Measurements from ENCODE around the gene PPIH.
"Not testable (repeated sequence)": the region's sequence is repeated elsewhere in the genome, so short reads cannot be mapped to it uniquely, and the experiment has no call there.

Gene PPIH

GRCh38 chr1:42657981-42658876 is at the start of gene PPIH:
Gene PPIH, plus strand, starts transcription at chr1:42658423. Its CDS starts 24 bp downstream, at chr1:42658447.
- H3K9me3 ChIP-seq = no peaks in the 10 kb centered on the region
- no peaks in the 10 kb centered on the region for H3K36me3 ChIP-seq
- H3K27ac ChIP-seq = peak within 1 kb of the TSS; percentile 67
- H3K27me3 ChIP-seq = no peaks in the 10 kb centered on the region
- peaks cover 16 to 19% of the 10 kb centered on the region in 2 experiments for H3K4me1 ChIP-seq (ENCODE audit: control insufficient read depth in 1 of 2, insufficient read depth in 1 of 2, low read depth in 1 of 2, low read length in 1 of 2)
- peak within 1 kb of the TSS; percentile 67 to 88 for H3K4me3 ChIP-seq (ENCODE audit: low read depth in 1 of 2, low read length in 1 of 2)
- peak; percentile 65 for TF ChIP-seq CTCF (IDR thresholded peaks at IDR 0.05)

GRCh38 chr1:42613803-42614131 is 44.5 kb upstream of the PPIH start:
- Histone ChIP-seq H3K27ac (no peak overlapping the region), H3K4me1 (ENCODE audit: control insufficient read depth in 1 of 2, insufficient read depth in 1 of 2, low read depth in 1 of 2, low read length in 1 of 2) (no peaks in the 10 kb centered on the region), H3K27me3 (no peaks in the 10 kb centered on the region), H3K4me3 (ENCODE audit: low read depth in 1 of 2, low read length in 1 of 2) (no peak overlapping the region), H3K9me3 (no peaks in the 10 kb centered on the region), H3K36me3 (no peaks in the 10 kb centered on the region)
- no peak for TF ChIP-seq CTCF (IDR thresholded peaks at IDR 0.05)

- H3K27ac ChIP-seq = no peak overlapping the region
- TF ChIP-seq CTCF (IDR thresholded peaks at IDR 0.05) = no peak
- no peaks in the 10 kb centered on the region for H3K27me3 ChIP-seq
- H3K4me3 ChIP-seq (ENCODE audit: low read depth in 1 of 2, low read length in 1 of 2) = no peak overlapping the region
- no peaks in the 10 kb centered on the region for H3K4me1 ChIP-seq (ENCODE audit: control insufficient read depth in 1 of 2, insufficient read depth in 1 of 2, low read depth in 1 of 2, low read length in 1 of 2)
- H3K36me3 ChIP-seq = no peaks in the 10 kb centered on the region
- no peaks in the 10 kb centered on the region for H3K9me3 ChIP-seq
These were observed 39.4 kb upstream of the PPIH start for GRCh38 chr1:42618866-42619265.

- H3K27me3 ChIP-seq = no peaks in the 10 kb centered on the region
- no peak overlapping the region for H3K4me3 ChIP-seq (ENCODE audit: low read depth in 1 of 2, low read length in 1 of 2)
- no peaks in the 10 kb centered on the region for H3K4me1 ChIP-seq (ENCODE audit: control insufficient read depth in 1 of 2, insufficient read depth in 1 of 2, low read depth in 1 of 2, low read length in 1 of 2)
- no peaks in the 10 kb centered on the region for H3K9me3 ChIP-seq
- H3K27ac ChIP-seq = no peak overlapping the region
- no peak for TF ChIP-seq CTCF (IDR thresholded peaks at IDR 0.05)
- no peaks in the 10 kb centered on the region for H3K36me3 ChIP-seq
These were observed 37.9 kb upstream of the PPIH start for GRCh38 chr1:42620307-42620706.

DNA sequence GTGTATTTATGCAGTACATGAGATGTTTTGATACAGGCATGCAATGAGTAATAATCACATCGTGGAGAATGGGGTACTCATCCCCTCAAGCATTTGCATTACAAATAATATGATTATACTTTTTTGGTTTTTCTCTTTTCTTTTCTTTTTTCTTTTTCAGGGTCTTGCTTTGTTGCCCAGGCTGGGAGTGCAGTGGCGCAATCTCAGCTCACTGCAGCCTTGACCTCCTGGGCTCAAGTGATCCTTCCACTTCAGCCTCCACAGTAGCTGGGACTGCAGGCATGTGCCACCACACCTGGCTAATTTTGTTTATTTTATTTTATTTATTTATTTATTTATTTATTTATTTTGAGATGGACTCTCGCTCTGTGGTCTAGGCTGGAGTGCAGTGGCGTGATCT is 37.0 kb upstream of the PPIH start:
- not testable (repeated sequence) for H3K36me3 ChIP-seq; H3K4me1 ChIP-seq (ENCODE audit: control insufficient read depth in 1 of 2, insufficient read depth in 1 of 2, low read depth in 1 of 2, low read length in 1 of 2); H3K27ac ChIP-seq; H3K27me3 ChIP-seq; H3K9me3 ChIP-seq; H3K4me3 ChIP-seq (ENCODE audit: low read depth in 1 of 2, low read length in 1 of 2)

GRCh38 chr1:42627205-42627604 is 31.0 kb upstream of the PPIH start:
- H3K27me3 ChIP-seq; H3K9me3 ChIP-seq; H3K4me3 ChIP-seq (ENCODE audit: low read depth in 1 of 2, low read length in 1 of 2); H3K36me3 ChIP-seq; H3K4me1 ChIP-seq (ENCODE audit: control insufficient read depth in 1 of 2, insufficient read depth in 1 of 2, low read depth in 1 of 2, low read length in 1 of 2); H3K27ac ChIP-seq: not testable (repeated sequence)

Measured in neutrophil (primary cell).